Smooth muscle cell of the brain vasculature (primary cell): ENCODE data around the gene AKNA.

Source experiments
- DNase-seq: peaks from one replicate; pipeline ENCODE4 v3.0.0-alpha.2; 2012; ENCODE audit warnings: low read depth, low spot score

AKNA gene

GRCh38 chr9:114387680-114388356 lies at the start of gene AKNA:
TSS of gene AKNA (minus strand) at chr9:114387982. CDS start at chr9:114381333, 6,649 bp downstream.
- no peak for DNase-seq

GRCh38 chr9:114437401-114437893 lies 49.7 kb upstream of the AKNA start:
- DNase-seq = no peak

- DNase-seq = peak; percentile 7
These were observed 47.1 kb upstream of the AKNA start for GRCh38 chr9:114434878-114435311.

- DNase-seq = no peak
These were observed 46.0 kb upstream of the AKNA start for GRCh38 chr9:114433720-114434255.

GRCh38 chr9:114433086-114433485 lies 45.3 kb upstream of the AKNA start:
- no peak for DNase-seq

GRCh38 chr9:114432323-114433067 lies 44.7 kb upstream of the AKNA start:
- no peak for DNase-seq

- no peak for DNase-seq
These were observed 44.0 kb upstream of the AKNA start for GRCh38 chr9:114431770-114432169.

- DNase-seq = no peak
These were observed 43.2 kb upstream of the AKNA start for GRCh38 chr9:114431003-114431402.

- DNase-seq = no peak
These were observed 42.7 kb upstream of the AKNA start for GRCh38 chr9:114430457-114430856.

GRCh38 chr9:114429488-114429887 lies 41.7 kb upstream of the AKNA start:
- no peak for DNase-seq

GRCh38 chr9:114428466-114428865 lies 40.7 kb upstream of the AKNA start:
- DNase-seq = no peak

GRCh38 chr9:114427644-114428043 lies 39.9 kb upstream of the AKNA start:
- DNase-seq = no peak

GRCh38 chr9:114426046-114426948 lies 38.5 kb upstream of the AKNA start:
- no peak for DNase-seq

- no peak for DNase-seq
These were observed 37.3 kb upstream of the AKNA start for GRCh38 chr9:114425126-114425525.

- no peak for DNase-seq
These were observed 36.3 kb upstream of the AKNA start for GRCh38 chr9:114424126-114424525.

GRCh38 chr9:114423181-114423580 lies 35.4 kb upstream of the AKNA start:
- no peak for DNase-seq

- no peak for DNase-seq
These were observed 33.4 kb upstream of the AKNA start for GRCh38 chr9:114421147-114421546.

GRCh38 chr9:114419796-114420195 lies 32.0 kb upstream of the AKNA start:
- DNase-seq = no peak

GRCh38 chr9:114418053-114418452 lies 30.3 kb upstream of the AKNA start:
- no peak for DNase-seq

GRCh38 chr9:114417511-114417910 lies 29.7 kb upstream of the AKNA start:
- DNase-seq = no peak

- no peak for DNase-seq
These were observed 29.1 kb upstream of the AKNA start for GRCh38 chr9:114416906-114417305.

- no peak for DNase-seq
These were observed 28.5 kb upstream of the AKNA start for GRCh38 chr9:114416290-114416689.
